GM19099 (cell line): Measurements from ENCODE around the gene KIF26B.

ENCODE experiments used
- POLR2A ChIP-seq: IDR thresholded peaks from 3 replicates; pipeline ENCODE4 v1.6.1; 2011; ENCODE audit warnings: low read depth; ENCODE audit not compliant: insufficient read length; ENCODE audit errors: extremely low read depth

KIF26B gene

DNA sequence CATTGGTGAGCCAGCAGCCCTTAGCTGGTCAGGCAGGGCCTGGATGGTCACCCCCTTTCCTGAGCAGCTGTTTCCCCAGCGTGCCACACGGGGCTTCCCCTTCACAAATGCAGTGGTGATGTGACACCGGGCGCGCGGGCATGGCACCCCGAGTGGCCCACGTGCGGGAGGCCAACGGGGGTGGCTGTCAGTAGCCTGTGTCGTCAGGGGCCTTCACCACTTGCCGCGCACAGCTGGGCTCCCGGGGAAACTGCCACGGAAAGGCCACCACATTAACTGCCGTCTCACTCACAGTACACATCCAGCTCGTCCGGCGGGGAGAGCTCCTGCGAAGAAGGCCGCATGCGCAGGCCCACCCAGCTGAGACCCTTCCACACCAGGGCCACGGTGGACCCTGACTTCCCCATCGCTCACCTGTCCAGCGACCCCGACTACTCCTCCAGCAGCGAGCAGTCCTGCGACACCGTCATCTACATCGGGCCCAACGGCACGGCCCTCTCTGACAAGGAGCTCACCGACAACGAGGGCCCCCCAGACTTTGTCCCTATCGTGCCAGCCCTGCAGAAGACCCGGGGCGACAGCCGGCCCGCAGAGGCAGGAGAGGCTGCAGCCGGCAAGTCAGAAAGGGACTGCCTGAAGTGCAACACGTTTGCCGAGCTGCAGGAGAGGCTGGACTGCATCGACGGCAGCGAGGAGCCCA lies 530.5 kb downstream of the KIF26B start:
- TF ChIP-seq POLR2A: no peak

DNA sequence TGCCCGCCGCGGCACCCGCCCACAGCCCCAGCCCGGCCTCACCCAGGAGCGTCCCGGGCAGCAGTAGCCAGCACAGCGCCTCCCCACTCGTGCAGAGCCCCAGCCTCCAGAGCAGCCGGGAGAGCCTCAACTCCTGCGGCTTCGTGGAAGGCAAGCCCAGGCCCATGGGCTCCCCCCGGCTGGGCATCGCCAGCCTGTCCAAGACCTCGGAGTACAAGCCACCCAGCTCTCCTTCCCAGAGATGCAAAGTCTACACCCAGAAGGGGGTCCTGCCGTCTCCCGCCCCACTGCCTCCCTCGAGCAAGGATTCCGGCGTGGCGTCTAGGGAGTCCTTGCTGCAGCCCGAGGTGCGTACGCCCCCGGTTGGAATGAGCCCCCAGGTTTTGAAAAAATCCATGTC lies 531.2 kb downstream of the KIF26B start:
- no peak for TF ChIP-seq POLR2A

DNA sequence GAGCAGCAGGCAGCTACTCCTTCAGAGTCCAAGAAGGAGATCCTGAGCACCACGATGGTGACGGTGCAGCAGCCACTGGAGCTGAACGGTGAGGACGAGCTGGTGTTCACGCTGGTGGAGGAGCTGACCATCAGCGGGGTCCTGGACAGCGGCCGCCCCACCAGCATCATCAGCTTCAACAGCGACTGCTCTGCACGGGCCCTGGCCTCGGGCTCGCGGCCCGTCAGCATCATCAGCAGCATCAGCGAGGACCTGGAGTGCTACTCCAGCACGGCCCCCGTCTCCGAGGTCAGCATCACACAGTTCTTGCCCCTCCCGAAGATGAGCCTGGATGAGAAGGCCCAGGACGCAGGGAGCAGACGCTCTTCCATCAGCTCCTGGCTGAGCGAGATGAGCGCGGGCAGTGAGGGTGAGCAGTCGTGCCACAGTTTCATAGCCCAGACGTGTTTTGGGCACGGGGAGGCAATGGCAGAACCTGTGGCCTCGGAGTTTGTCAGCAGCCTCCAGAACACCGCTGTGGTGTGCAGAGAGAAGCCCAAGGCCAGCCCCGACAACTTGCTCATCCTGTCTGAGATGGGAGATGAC lies 531.8 kb downstream of the KIF26B start:
- no peak for TF ChIP-seq POLR2A

DNA sequence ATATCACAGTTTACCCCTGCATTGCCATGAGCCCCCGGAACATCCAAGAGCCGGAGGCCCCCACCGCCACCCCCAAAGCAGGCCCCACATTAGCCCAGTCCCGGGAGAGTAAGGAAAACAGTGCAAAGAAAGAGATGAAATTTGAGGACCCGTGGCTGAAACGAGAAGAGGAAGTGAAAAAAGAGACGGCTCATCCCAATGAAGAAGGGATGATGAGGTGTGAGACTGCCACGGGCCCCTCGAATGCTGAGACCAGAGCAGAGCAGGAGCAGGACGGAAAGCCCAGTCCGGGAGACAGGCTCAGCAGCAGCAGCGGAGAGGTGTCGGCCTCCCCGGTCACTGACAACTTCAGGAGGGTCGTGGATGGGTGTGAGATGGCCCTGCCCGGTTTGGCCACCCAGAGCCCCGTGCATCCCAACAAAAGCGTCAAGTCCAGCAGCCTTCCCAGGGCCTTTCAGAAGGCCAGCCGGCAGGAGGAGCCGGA lies 532.4 kb downstream of the KIF26B start:
- no peak for TF ChIP-seq POLR2A

DNA sequence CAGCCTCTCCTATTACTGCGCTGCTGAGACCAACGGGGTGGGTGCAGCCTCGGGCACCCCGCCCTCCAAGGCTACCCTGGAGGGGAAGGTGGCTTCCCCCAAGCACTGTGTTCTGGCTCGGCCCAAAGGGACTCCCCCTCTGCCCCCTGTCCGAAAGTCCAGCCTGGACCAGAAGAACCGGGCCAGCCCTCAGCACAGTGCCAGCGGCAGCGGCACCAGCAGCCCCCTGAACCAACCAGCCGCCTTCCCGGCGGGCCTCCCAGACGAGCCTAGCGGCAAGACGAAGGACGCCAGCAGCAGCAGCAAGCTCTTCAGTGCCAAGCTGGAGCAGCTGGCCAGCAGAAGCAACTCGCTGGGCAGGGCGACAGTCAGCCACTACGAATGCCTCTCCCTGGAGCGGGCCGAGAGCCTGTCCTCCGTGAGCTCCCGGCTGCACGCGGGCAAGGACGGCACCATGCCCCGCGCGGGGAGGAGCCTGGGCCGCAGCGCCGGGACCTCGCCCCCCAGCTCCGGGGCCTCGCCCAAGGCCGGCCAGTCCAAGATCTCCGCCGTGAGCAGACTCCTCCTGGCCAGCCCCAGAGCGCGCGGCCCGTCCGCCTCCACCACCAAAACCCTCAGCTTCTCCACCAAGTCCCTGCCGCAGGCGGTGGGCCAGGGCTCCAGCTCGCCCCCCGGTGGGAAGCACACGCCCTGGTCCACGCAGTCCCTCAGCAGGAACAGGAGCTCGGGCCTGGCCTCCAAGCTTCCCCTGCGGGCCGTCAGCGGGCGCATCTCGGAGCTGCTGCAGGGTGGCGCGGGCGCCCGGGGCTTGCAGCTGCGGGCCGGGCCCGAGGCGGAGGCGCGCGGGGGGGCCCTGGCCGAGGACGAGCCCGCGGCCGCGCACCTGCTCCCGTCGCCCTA lies 533.1 kb downstream of the KIF26B start:
- no peak for TF ChIP-seq POLR2A

DNA sequence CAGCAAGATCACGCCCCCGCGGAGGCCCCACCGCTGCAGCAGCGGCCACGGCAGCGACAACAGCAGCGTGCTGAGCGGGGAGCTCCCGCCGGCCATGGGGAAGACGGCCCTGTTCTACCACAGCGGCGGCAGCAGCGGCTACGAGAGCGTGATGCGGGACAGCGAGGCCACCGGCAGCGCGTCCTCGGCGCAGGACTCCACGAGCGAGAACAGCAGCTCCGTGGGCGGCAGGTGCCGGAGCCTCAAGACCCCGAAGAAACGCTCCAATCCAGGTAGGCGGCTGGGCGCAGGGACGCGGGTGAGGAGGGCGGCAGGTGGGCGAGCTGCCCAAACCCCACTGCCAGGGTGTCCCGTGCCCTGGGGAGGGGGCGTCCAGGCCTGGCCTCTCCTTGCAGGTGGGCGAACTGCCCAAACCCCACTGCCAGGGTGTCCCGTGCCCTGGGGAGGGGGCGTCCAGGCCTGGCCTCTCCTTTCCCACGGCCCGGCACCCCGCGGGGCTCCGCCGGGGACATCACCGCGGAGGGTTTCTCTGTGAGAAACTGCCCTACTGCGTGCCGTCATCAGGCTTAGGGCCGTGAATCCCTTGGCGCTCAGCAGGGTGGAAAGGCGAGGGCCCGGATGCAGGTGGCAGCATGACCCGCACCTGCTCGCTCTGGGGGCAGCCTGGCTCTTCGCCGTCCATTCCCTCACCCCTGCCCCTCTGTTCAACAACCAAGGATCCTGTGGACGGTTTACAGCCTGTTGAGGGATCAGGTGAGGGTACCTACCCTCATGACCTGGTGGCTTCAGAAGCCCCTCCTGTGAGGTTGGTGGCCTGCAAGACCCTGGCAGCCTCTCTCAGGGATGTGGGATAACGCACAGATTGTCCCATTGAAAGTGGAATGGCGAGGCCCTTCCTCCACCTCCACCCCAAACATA lies 534.0 kb downstream of the KIF26B start:
- no peak for TF ChIP-seq POLR2A

DNA sequence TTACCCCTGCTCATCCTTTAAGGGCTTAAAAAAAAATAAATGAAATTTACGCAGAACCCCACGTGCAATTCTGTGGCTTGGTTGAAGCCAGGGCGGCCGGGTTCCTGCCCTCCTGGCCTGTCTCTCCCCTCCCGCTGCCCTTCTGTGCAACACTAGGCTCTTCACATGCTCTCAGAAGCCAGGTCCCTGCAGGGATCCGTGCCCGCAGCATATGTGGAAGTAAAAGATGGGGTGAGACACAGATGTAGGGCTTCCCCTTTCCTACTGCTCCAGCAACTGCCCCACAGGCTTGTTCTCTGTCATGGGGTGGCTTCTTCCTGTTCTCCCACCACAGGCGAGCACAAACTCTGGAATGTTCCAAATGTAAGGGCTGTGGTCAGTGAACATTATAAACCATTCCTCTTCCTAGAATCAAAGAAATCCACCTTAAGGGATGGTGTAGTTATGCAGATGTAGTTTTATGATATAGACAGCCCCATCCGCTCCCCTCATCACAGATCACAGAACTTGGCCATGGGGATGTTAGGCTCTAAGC lies 535.4 kb downstream of the KIF26B start:
- no peak for TF ChIP-seq POLR2A

DNA sequence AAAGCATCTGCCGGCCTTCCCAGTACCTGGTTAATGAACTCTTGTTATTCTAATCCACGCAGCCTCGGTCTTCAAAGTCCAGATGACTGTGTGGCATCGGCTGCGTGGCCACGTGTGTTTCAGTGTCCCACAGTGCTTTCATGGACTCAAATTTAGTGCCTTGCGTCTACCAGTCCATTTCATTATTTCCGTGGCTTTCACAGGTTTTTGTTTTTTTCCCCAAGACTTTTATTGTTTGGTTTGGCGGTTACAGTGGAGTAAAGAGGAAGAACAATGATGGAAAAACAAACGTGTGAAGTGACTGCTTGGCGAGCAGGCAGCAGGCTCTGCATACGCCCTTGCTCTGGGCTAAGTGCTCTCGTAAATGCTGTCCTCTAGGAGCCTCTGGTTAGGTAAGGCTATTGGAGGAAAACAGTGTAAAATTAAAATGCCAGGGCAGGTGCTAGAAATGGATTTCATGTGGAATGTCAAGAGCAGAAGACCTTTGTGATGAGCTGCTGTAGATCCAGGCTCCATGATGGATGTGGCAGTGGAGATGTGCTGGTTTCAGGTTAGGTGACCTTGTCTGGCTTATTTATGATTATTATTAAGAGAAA lies 536.3 kb downstream of the KIF26B start:
- TF ChIP-seq POLR2A: no peak

DNA sequence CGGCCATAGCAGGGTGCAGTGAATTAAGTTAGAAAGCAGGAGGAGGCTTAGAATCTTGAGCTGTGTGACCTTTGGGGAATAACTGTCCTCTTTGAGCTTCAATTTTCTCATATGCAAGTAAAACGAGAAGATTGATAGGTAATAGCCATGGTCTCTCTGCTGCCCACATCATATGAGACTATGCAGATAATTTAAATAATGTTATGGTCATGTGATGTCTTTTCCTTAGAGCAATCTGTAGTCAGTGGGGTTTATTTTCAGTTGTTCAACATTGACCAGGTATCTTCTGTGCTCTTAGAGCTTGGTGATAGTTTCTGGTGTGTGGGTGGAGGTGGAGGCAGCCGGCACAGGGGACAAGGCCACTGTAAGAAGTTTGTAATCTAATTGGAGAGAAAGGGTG lies 537.1 kb downstream of the KIF26B start:
- no peak for TF ChIP-seq POLR2A

DNA sequence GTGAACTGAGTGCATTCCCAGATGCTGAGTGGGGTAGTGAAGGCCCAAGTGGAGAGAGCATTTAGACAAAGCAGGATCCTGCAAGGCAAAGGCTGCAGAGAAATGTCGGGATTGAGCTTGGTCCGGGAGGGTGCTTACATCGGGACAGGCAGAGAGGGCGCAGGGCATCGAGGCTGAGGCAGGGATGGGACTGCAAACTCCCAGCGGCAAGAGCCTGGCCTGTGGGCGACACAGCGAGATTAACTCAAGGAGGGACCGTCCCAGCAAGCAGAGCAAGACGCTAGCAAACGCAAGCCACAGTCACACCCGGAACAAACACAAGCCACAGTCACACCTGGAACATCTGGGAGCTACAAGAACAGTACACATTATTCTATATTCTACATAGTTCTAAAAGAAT lies 537.5 kb downstream of the KIF26B start:
- TF ChIP-seq POLR2A: no peak

DNA sequence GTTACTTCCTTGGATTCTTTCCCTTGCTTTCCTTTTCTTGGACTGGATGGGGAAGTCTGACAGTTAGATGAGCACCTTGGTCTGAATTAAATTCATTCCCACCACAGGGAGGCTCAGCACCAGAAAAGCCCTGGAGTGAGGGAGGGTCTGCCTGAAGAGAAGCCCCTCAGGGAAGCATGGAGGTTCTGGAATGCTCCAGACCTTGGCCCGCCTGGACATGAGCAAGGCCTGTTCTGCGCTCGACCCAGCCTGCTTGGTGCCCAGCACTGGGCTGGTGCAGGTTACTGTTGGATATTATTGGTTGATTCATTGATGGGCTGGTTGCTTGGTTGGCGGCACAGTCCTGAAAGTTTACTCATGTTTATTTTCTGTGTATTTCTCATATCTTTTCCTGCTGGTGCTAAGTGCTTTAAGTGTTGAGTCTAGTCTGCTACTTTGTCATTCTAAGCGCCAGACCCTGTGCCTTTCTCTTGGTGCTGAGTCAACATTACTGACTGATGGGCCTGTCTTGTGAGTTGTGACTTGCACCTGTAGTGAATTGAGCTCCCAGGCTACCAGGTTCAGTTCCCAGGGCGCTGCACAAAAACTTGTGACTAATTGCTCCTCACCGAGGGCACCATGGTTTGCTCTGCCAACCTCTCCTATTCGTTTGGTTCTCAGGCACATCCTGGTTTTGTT lies 538.5 kb downstream of the KIF26B start:
- no peak for TF ChIP-seq POLR2A

DNA sequence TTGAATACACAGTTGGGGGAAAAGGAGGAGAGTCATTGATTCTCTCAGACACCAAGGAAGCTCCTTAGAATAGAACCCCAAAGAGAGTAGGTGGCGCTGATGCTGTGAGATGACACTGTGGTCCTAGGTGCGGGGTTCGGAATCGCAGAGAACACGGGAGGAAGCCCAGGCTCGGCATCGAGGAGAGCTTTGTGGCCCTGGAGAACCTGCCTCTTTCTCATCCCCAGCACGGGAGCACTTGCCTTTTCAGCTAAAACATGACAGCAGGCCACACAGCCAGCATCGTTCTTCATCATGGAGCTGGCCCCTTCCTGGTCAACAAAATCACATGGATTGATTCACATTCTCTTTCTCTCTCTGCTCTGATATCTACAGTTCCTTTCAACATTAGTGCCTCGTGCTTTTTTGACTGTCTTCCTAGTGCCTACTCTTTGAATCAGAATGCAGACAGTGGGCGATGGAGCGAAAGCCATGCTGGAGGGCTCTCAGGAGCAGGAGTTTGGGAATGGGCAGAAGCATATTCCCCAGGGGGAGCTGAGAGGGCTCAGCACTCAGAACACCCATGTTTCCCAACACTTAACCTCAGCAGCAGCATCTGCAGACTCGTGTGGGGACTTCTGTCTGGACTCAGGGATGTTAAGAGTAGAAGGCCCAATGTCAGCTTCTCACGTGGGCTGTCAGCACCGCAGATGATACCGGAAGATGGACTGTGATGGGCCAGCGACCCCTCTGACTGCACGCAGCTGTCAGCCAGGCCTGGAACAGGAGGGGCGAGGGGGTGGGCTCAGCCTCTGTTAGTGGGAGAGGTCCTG lies 539.4 kb downstream of the KIF26B start:
- TF ChIP-seq POLR2A: no peak

DNA sequence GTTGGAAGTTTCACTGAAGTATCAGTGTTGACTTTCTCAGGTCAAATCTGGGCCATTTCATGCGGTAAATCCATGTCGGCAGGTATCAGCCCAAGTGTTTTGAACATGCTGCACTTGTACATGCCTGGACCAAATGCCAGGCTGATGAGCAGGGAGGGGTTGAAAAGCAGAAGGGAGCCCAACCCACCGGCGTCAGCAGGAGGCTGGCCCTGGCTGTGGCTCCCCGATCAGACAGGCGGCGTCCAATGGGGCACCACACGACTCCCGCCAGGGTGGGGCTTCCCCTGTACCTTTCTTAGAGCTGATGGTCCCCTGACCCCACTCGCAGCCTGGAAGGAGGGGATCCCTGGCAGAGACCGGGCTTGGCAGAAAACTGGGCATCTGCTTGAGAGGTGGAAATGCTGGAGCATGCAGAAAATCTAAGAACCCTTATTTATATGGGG lies 540.0 kb downstream of the KIF26B start:
- no peak for TF ChIP-seq POLR2A
